ENCODE results near the gene CARNS1.

The CARNS1 gene

DNA sequence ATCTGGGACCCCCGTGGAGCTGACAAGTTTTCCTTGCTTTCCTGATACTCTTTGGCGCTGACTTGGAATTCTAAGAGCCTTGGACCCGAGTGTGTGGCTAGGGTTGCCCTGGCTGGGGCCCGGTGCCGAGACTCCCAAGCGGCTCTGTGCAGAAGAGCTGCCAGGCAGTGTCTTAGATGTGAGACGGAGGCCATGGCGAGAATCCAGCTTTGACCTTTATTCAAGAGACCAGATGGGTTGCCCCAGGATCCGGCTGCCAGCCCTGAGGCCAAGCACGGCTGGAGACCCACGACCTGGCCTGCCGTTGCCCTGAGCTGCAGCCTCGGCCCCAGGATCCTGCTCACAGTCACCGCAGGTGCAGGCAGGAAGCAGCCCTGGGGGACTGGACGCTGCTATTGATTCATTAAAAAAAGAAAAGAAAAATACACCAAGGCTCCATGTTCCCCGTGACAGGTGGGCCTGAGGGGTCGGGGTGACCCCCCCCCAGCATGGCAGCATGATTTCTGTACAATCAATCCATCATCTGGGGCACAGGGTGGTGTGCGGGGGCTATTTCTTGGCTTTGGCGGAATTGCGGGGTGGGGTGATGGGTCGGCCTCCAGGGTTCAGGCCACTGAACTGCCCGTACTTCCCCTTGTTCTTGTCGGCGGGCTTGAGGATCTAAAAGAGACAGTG is 17.4 kb upstream of the CARNS1 start:
- H2AFZ ChIP-seq (ENCODE audit: low read length), result no peak overlapping the region
- peak overlapping the region; percentile 60 for H3K9ac ChIP-seq (ENCODE audit: low read depth, low read length, poor library complexity, severe bottlenecking)
- peak overlapping the region; percentile 71 for H3K4me3 ChIP-seq (ENCODE audit: low read length, poor library complexity, severe bottlenecking)
- H3K9me2 ChIP-seq (replicated peaks; ENCODE audit: low read depth, low read length), result no peaks in the 10 kb centered on the region
- H3K79me2 ChIP-seq (ENCODE audit: insufficient read depth, low read length), result peaks cover 86% of the 10 kb centered on the region
- no peaks in the 10 kb centered on the region for H3K9me3 ChIP-seq (ENCODE audit: insufficient read depth, low read depth, low read length)
- peaks cover 22% of the 10 kb centered on the region; the same call in 1 of the 2 replicates for H3K36me3 ChIP-seq (ENCODE audit: insufficient read depth, low read length)
- TF ChIP-seq EZH2phosphoT487 (IDR thresholded peaks at IDR 0.05; ENCODE audit: borderline replicate concordance), result no peak
- TF ChIP-seq, protein P1, sequence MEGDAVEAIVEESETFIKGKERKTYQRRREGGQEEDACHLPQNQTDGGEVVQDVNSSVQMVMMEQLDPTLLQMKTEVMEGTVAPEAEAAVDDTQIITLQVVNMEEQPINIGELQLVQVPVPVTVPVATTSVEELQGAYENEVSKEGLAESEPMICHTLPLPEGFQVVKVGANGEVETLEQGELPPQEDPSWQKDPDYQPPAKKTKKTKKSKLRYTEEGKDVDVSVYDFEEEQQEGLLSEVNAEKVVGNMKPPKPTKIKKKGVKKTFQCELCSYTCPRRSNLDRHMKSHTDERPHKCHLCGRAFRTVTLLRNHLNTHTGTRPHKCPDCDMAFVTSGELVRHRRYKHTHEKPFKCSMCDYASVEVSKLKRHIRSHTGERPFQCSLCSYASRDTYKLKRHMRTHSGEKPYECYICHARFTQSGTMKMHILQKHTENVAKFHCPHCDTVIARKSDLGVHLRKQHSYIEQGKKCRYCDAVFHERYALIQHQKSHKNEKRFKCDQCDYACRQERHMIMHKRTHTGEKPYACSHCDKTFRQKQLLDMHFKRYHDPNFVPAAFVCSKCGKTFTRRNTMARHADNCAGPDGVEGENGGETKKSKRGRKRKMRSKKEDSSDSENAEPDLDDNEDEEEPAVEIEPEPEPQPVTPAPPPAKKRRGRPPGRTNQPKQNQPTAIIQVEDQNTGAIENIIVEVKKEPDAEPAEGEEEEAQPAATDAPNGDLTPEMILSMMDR (conservative IDR thresholded peaks at IDR 0.05; ENCODE audit: low read length), result no peak
- H3K27me3 ChIP-seq (ENCODE audit: insufficient read depth, low read length, poor library complexity, severe bottlenecking), result no peaks in the 10 kb centered on the region
- peaks cover 6% of the 10 kb centered on the region; the same call in 1 of the 2 replicates for H3F3A ChIP-seq (ENCODE audit: low read depth)
- peak overlapping the region; percentile 94 for H3K4me2 ChIP-seq (ENCODE audit: low read depth, low read length, poor library complexity, severe bottlenecking)
- H3K4me1 ChIP-seq (ENCODE audit: insufficient read depth, low read length, poor library complexity, severe bottlenecking), result peaks cover 61% of the 10 kb centered on the region
- H4K20me1 ChIP-seq (ENCODE audit: insufficient read depth, low read length, poor library complexity, severe bottlenecking), result peaks cover 54% of the 10 kb centered on the region

DNA sequence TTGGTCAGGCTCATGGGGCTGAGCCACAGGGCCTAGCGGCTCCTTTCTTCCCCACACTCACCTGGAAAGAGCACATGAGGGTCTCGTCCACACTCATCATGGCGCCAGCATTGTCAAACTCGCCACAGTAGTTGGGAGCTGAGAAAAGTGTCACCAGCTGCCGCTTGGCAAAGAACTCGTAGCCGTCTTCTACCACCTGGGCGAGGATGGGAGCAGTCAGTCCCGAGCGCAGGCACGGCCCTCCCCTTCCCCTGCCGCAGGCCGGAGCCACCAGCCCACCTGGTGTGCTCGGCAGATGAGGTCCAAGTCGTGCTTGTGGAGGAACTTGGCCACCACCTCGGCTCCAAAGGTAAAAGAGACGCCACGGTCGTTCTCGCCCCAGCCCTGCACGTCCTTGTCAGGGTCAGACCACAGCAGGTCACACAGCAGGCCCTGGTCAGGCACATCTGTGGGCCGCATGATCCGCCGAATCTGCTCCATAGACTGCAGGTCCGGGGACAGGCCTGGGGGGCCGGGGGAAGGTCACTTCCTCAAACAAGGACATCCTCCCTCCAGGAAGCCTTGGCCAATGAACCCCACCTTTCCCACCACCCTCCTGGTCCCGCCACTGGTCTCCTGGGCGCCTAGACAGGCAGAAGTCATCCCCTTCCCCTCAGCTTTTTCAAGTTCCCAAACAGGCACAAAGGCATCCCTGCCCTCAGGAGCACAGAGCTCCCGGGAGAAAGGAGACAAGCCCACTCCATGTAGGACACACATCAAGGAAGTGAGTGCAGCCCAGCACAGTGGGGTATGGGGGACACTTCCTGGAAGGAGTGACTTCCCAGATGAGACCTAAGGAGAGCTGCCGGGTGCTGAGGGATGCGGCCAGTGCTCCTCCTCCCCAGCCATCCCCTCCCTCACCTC is 16.6 kb upstream of the CARNS1 start:
- Histone ChIP-seq H3K4me3 (ENCODE audit: low read length, poor library complexity, severe bottlenecking) (peak overlapping the region; percentile 38), H3K36me3 (ENCODE audit: insufficient read depth, low read length) (peaks cover 22% of the 10 kb centered on the region; the same call in 1 of the 2 replicates), H3K4me1 (ENCODE audit: insufficient read depth, low read length, poor library complexity, severe bottlenecking) (peaks cover 62% of the 10 kb centered on the region), H3F3A (ENCODE audit: low read depth) (peaks cover 6% of the 10 kb centered on the region; the same call in 1 of the 2 replicates), H3K9me3 (ENCODE audit: insufficient read depth, low read depth, low read length) (no peaks in the 10 kb centered on the region), H3K79me2 (ENCODE audit: insufficient read depth, low read length) (peaks cover 86% of the 10 kb centered on the region), H3K4me2 (ENCODE audit: low read depth, low read length, poor library complexity, severe bottlenecking) (peak overlapping the region; percentile 99), H2AFZ (ENCODE audit: low read length) (no peak overlapping the region), H3K27me3 (ENCODE audit: insufficient read depth, low read length, poor library complexity, severe bottlenecking) (no peaks in the 10 kb centered on the region), H4K20me1 (ENCODE audit: insufficient read depth, low read length, poor library complexity, severe bottlenecking) (peaks cover 54% of the 10 kb centered on the region), H3K9me2 (replicated peaks; ENCODE audit: low read depth, low read length) (no peaks in the 10 kb centered on the region), H3K9ac (ENCODE audit: low read depth, low read length, poor library complexity, severe bottlenecking) (peak overlapping the region; percentile 96)
- TF ChIP-seq EZH2phosphoT487 (IDR thresholded peaks at IDR 0.05; ENCODE audit: borderline replicate concordance), result no peak
- TF ChIP-seq, protein P1 (conservative IDR thresholded peaks at IDR 0.05; ENCODE audit: low read length), result no peak

DNA sequence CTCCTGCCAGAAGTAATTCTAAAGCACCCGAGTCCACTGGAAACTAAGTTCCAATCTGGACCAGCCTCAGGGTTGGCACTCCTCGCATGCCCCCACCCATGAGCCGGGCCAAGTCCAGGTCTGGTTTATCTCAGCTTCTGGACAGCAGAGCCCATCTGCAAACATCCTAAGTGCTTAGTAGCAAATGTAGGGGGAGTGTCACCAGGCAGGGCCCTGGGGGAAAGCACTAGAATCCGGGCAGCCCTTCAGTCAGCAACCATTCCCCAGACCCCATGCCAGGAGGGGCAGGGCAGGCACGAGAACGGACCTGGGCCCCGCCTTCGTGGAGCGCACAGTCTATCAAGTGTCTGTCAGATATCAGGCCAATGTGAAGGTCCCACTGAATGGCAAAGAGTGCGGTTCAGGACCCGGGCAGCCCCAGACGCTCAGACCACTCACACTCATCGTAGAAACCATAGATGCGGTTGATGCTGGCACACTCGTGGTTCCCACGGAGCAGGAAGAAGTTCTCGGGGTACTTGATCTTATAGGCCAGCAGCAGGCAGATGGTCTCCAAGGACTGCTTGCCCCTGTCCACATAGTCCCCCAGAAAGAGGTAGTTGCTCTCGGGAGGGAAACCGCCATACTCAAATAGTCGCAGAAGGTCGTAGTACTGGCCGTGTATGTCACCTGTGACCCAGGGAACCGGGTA is 15.1 kb upstream of the CARNS1 start:
- Histone ChIP-seq H4K20me1 (ENCODE audit: insufficient read depth, low read length, poor library complexity, severe bottlenecking) (peaks cover 56% of the 10 kb centered on the region), H3K79me2 (ENCODE audit: insufficient read depth, low read length) (peaks cover 92% of the 10 kb centered on the region), H3K4me1 (ENCODE audit: insufficient read depth, low read length, poor library complexity, severe bottlenecking) (peaks cover 72% of the 10 kb centered on the region)

More for the DNA sequence above, 15.1 kb upstream of the CARNS1 start:
- Histone ChIP-seq H3K4me2 (ENCODE audit: low read depth, low read length, poor library complexity, severe bottlenecking) (peak overlapping the region; percentile 99), H3K36me3 (ENCODE audit: insufficient read depth, low read length) (peaks cover 22% of the 10 kb centered on the region; the same call in 1 of the 2 replicates), H3K9me2 (replicated peaks; ENCODE audit: low read depth, low read length) (no peaks in the 10 kb centered on the region), H3K27me3 (ENCODE audit: insufficient read depth, low read length, poor library complexity, severe bottlenecking) (no peaks in the 10 kb centered on the region), H3F3A (ENCODE audit: low read depth) (peaks cover 6% of the 10 kb centered on the region; the same call in 1 of the 2 replicates), H3K9ac (ENCODE audit: low read depth, low read length, poor library complexity, severe bottlenecking) (peak overlapping the region; percentile 96), H2AFZ (ENCODE audit: low read length) (no peak overlapping the region), H3K9me3 (ENCODE audit: insufficient read depth, low read depth, low read length) (no peaks in the 10 kb centered on the region), H3K4me3 (ENCODE audit: low read length, poor library complexity, severe bottlenecking) (peak overlapping the region; percentile 88)
- TF ChIP-seq EZH2phosphoT487 (IDR thresholded peaks at IDR 0.05; ENCODE audit: borderline replicate concordance), result no peak
- TF ChIP-seq, protein P1 (conservative IDR thresholded peaks at IDR 0.05; ENCODE audit: low read length), result no peak

All from Loucy (cell line).